HG03442 (cell line): ENCODE data around the gene GFAP.

Experiments used
- ATAC-seq: cut with Tn5 transposase; IDR thresholded peaks from one replicate; pipeline ENCODE4 v1.9.1; 2021; ENCODE audit warnings: mild to moderate bottlenecking, moderate library complexity; ENCODE audit not compliant: unreplicated experiment

The GFAP gene

GRCh38 chr17:44932096-44932786 is 16.9 kb upstream of the GFAP start:
- ATAC-seq, result no peak

DNA sequence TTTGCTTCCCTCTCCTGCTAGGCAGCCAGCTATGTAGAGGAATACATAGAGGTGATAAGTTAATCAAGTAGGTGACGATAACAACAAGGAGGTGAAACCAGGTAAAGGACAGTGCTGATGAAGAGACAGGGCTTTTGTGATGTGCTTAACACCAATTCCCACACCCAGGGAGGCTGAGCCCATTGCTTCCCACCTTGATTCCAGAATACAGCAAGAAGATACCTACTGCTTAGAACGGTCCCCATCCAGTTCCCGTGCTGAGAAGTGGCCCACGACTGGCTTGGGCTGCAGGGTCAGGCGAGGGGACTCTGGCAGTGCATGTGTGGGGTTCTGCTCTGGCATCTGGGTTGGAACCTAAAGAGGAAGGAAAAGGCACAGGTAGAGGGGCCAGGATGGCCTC is 16.1 kb upstream of the GFAP start:
- ATAC-seq, result no peak

GRCh38 chr17:44930667-44931066 is 15.4 kb upstream of the GFAP start:
- no peak for ATAC-seq

GRCh38 chr17:44928950-44929720 is 13.8 kb upstream of the GFAP start:
- ATAC-seq, result no peak

DNA sequence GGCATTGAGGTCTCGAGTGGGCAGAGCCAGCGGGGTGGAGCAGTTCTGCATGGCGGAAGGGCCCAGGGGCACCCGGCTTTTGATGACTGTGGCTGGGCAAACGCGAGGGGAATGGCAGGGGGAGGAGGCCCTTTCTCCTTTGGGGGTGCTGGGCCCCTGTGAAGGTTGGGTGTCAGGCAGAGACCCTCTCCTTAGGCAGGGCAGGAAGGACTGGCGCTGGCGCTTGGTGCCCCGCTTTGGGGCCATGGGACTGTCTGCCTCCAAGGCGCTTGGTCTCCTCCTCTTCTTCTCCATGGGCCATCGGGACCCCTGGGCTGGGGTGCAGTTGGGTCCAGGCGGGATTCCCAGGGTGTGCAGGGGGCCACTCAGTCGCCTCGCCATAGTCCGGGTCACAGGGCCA is 12.8 kb upstream of the GFAP start:
- ATAC-seq, result no peak

DNA sequence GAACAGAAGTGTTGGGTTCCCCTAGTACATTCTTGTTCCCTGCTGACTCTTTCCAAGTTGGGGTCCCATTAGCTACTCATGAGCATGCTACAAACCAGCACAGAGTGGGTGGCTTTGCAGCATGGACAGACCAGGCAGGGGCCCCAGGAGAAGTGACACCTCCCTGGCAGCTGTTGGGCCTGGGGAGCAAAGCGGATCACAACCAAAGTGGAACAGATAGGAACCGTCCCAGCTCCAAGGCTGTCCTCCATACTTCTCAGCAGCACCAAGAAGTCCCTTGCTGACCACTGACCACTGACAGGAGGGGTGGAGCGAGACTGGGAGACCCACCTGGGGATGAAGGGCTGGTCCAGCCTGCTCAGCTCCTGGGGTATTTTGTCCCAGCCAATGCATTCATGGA is 12.4 kb upstream of the GFAP start:
- ATAC-seq, result no peak

DNA sequence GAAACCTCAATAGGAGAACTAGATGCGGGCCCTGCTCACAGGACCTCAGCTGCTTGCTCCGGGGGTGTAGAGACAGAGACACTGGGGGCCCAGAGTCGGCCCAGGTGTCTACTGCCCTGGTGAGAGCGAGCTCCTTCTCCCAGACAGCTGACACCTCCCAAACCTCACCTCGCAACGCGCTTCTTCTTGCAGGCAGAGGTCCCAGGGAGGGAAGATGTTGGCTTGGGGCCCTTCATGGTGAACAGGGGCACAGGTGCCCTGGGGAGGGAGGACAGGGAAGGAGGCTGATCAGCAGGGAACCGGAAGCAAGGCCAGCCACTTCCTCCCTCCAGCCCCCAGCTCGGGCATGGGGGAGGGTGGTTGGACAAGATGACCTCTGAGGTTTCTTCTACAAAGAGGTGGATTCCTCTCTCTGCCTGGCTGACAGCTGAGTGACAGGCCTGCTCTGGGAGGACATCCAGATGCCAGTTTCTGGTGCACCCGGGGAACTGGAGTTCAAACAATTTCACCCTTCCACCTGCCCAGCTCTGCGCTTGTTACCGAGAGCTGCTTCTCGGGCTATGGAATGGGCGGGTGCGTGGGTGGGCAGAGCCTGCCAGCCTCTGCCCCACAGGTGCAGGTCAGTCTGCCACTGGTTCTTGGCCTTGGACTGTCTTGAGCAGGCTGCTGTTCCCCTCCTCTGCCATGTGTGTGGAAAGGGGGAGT is 11.7 kb upstream of the GFAP start:
- no peak for ATAC-seq

- ATAC-seq, result no peak
These were observed 10.7 kb upstream of the GFAP start for GRCh38 chr17:44925731-44926697.

GRCh38 chr17:44924107-44924544 is 8.8 kb upstream of the GFAP start:
- no peak for ATAC-seq

DNA sequence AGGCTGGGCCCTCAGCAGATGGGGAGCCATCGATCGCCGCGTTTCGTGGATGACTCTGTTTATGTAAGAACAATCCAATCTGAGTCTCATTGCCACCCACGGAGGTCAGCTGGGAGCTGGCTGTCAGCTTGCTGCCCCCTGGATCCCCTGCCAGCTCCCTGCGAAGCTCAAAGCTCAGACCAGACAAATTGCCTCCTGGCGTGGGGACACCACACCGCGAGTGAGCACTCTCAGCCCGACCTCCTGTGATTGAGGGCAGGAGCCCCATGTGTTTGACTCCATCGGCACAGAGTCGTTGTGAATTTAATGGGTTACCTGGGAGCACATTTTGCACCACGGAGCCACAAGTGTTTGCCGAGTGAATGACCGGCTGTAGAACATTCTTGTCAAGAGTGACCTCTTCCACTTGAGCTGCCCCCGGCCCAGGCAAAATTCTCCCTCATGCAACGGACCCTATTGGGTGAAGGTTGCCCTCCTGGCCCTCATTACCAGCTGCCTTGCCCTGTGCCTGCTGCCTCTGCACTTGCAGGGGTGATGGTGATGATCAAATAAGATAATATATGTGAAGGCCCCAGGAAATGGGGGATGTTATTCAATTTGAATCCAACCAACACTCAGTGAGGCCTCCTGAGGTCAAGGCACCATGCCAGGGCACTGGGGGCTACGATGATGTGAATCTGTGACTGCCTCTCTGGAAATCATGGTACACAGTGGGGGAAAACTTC is 7.6 kb upstream of the GFAP start:
- ATAC-seq, result no peak

- ATAC-seq, result no peak
These were observed 6.8 kb upstream of the GFAP start for GRCh38 chr17:44922136-44922535.

DNA sequence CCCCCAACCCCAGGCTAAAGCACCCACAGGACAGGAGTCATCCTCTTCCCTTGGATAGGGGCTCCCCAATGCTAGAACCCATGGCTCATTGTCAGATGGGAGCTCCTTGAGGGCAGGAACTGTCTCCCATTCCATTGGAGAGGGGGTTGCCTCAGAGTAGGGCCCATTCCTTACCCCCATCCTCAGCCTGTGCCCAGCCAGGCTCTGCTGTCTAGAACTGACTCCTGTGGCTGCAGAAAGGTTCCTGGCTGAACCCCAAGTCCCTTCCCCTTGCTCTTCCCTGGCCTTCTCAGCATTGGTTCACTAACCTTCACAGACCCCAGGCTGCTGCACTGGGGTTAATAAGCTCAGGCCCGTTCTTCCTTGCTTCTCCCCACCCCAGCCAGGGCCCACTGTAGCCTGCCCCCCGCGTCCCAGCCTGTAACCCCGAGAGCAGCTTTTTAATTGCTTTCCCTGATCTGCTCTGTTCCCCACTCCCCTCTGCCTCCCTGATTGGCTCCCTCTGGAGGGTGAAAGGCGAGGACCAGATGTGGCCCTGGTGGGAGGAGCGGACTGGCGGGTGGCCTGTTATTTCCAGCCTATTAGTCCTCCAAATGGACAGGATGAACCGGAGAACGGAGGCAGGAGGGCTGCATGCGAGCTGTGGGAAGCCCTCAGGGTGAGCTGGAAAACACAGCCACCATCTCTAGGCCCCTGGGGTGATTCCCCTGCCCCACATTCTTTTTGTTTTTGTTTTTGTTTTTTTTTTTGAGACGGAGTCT is 6.0 kb upstream of the GFAP start:
- no peak for ATAC-seq

- no peak for ATAC-seq
These were observed 5.3 kb upstream of the GFAP start for GRCh38 chr17:44920565-44920940.

GRCh38 chr17:44919885-44920564 is 4.7 kb upstream of the GFAP start:
- ATAC-seq, result no peak

- no peak for ATAC-seq
These were observed 4.1 kb upstream of the GFAP start for GRCh38 chr17:44919411-44919810.

DNA sequence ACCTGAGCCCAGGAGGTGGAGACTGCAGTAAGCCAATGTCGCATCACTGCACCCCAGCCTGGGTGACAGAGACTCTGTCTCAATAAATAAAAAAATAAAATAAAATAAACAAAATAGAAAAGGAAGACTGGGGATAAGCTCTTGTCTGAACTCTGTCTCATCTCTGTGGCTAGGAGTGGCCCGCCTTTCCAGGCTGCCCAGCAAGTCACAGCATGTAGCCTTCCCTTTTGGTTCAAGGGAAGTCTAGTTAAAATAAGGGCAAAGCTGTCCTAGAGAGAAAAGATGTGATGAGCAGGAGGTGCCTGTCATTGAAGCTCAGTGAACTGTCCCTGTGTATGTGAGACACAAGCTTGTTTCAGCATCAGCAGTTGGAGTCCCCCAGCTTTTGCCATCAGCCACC is 2.7 kb upstream of the GFAP start:
- ATAC-seq, result no peak

- ATAC-seq, result no peak
These were observed 2.2 kb upstream of the GFAP start for GRCh38 chr17:44917456-44917855.

GRCh38 chr17:44916781-44917241 is 1.5 kb upstream of the GFAP start:
- ATAC-seq, result no peak
